H1 (cell line): ENCODE measurements around the gene FAAP100. TPM values are rescaled to one million over a fixed set of nuclear protein-coding genes. Genes with fewer than 3 reads are reported as not detected.

Experiments used
- CEBPB ChIP-seq: IDR thresholded peaks from 2 replicates; pipeline ENCODE4 v1.6.1; 2012; ENCODE audit warnings: low read depth, low read length
- CTBP2 ChIP-seq: IDR thresholded peaks from 2 replicates; pipeline ENCODE4 v1.7.0; 2011; ENCODE audit warnings: borderline replicate concordance, mild to moderate bottlenecking, moderate library complexity, mixed read lengths, low read length; ENCODE audit not compliant: insufficient read depth, insufficient read length
- FOSL1 ChIP-seq: IDR thresholded peaks from 2 replicates; pipeline ENCODE4 v1.6.1; 2011; ENCODE audit warnings: mild to moderate bottlenecking, low read depth, low read length, moderate library complexity; ENCODE audit not compliant: insufficient read depth
- SP4 ChIP-seq: IDR thresholded peaks from 2 replicates; pipeline ENCODE4 v1.6.1; 2012; ENCODE audit warnings: low read length, inconsistent platforms
- TBP ChIP-seq: IDR thresholded peaks from 2 replicates; pipeline ENCODE4 v1.6.1; 2011; ENCODE audit warnings: low read depth, low read length, improper control_type of control experiment
- polyA plus RNA-seq, 7 experiments: library from polyadenylated mRNA; depleted of rRNA in 3 of 7; stranded (reverse) in 5 of 7; unstranded in 2 of 7; fragments of >200 nt in 5 of 7; fragments of 200-250 nt in 2 of 7; gene quantifications; 1 replicate in 5 of 7; 2 replicates in 1 of 7; 4 replicates in 1 of 7; pipeline versions ENCODE4 v1.2.1 to v1.2.3, GENCODE V29; 2011 to 2013; ENCODE audit warnings: missing spikeins in 2 of 7, mixed read lengths in 2 of 7
- total RNA-seq: library from RNA; stranded (reverse); fragmentation: NEBNext Ultra II Directional; extraction: Animal tissue kit (Norgen Biotek cat#: 25700); gene quantifications from 2 replicates; pipeline ENCODE4 v1.2.1, GENCODE V29; 2021

Gene FAAP100
- total and polyA plus RNA-seq, 2 of the 8 experiments (the other 6 are each of a cell fraction or from before 2014, with no cell fraction given), result 23.2 to 41.8 TPM

DNA sequence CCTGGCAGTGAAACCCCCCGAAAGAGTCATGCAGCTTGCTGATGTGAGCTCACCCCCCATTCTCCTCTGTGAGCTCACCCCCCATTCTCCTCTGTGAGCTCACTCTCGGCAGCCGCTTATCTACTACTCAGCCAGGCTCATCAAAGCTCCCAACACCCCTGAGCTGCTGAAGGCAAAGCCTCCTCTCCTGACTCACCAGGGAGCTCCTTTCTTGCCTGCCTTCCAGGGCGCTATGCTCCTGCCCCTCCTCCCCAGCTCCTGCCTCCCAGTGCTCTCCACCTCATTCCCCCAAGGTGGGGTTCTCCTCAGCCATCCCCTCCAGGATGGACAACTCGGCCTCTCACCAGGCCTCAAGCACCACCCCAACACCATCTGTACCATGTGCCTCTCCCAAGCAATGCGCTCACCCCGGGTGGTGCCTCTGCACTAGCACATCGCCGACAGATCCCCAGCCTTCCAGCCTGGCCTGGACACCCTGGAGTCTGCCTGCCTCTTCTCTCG is 27.7 kb upstream of the FAAP100 start (continued):
- TF ChIP-seq CTBP2 (no peak), SP4 (no peak), TBP (no peak), CEBPB (no peak), FOSL1 (no peak)
